Progenitor cell of endocrine pancreas (in vitro differentiated cells): Measurements from ENCODE around the gene TPBGL. TPM values are rescaled to one million over a fixed set of nuclear protein-coding genes. Genes with fewer than 3 reads are reported as not detected.

Source experiments
- DNase-seq: peaks from one replicate; pipeline ENCODE4 v3.0.0; 2021; ENCODE audit warnings: low spot score; ENCODE audit not compliant: unreplicated experiment
- H3K27ac Mint-ChIP-seq: 2 replicates; pipeline ENCODE4 v1.8.0; 2021; ENCODE audit warnings: mild to moderate bottlenecking, moderate library complexity, mixed read lengths
- H3K27me3 Mint-ChIP-seq: 2 replicates; pipeline ENCODE4 v1.8.0; 2021; ENCODE audit warnings: mixed read lengths
- H3K36me3 Mint-ChIP-seq: 2 replicates; pipeline ENCODE4 v1.8.0; 2022; ENCODE audit warnings: mixed read lengths; ENCODE audit not compliant: insufficient read depth
- H3K4me1 Mint-ChIP-seq: 2 replicates; pipeline ENCODE4 v1.8.0; 2021; ENCODE audit warnings: low read depth, mixed read lengths
- H3K4me3 Mint-ChIP-seq: 2 replicates; pipeline ENCODE4 v1.8.0; 2021; ENCODE audit warnings: low read depth, mild to moderate bottlenecking, moderate library complexity, mixed read lengths
- H3K9me3 Mint-ChIP-seq: 2 replicates; pipeline ENCODE4 v1.8.0; 2021; ENCODE audit warnings: low read depth, mixed read lengths
- CTCF ChIP-seq: fragments of 200-600 bp; sonication (generic); IDR thresholded peaks from one replicate; pipeline ENCODE4 v1.5.0; 2021; ENCODE audit warnings: antibody characterized with exemption, mild to moderate bottlenecking; ENCODE audit not compliant: unreplicated experiment
- total RNA-seq: library from RNA; stranded (reverse); gene quantifications from 2 replicates; pipeline ENCODE4 v1.2.1, GENCODE V29; 2021

TPBGL gene
- total RNA-seq, 1 donor from 2014 or later = not detected

- TF ChIP-seq CTCF = no peak
- no peak for DNase-seq
- Mint-ChIP-seq H3K27ac (no peak overlapping the region), H3K9me3 (no peaks in the 10 kb centered on the region), H3K4me3 (peak overlapping the region; percentile 44), H3K4me1 (peaks cover 3% of the 10 kb centered on the region), H3K27me3 (peaks cover 69% of the 10 kb centered on the region), H3K36me3 (no peaks in the 10 kb centered on the region)
Observed at GRCh38 chr11:75238595-75239440, 1.8 kb upstream of the TPBGL start.

GRCh38 chr11:75239531-75240290, 863 bp upstream of the TPBGL start:
- TF ChIP-seq CTCF = no peak
- H3K27me3 Mint-ChIP-seq = peaks cover 72% of the 10 kb centered on the region
- no peak overlapping the region for H3K27ac Mint-ChIP-seq
- H3K4me3 Mint-ChIP-seq = peak overlapping the region; percentile 63
- H3K4me1 Mint-ChIP-seq = peaks cover 3% of the 10 kb centered on the region
- DNase-seq = no peak
- no peaks in the 10 kb centered on the region for H3K36me3 Mint-ChIP-seq
- H3K9me3 Mint-ChIP-seq = no peaks in the 10 kb centered on the region

- Mint-ChIP-seq H3K27ac (no peak overlapping the region), H3K4me3 (peak overlapping the region; percentile 48), H3K9me3 (no peaks in the 10 kb centered on the region), H3K36me3 (no peaks in the 10 kb centered on the region), H3K4me1 (peaks cover 3% of the 10 kb centered on the region), H3K27me3 (peaks cover 77% of the 10 kb centered on the region)
- TF ChIP-seq CTCF = peak; percentile 96
- DNase-seq = peak; percentile 92
Observed at GRCh38 chr11:75241036-75241905, 697 bp downstream of the TPBGL start.

- Mint-ChIP-seq H3K36me3 (no peaks in the 10 kb centered on the region), H3K9me3 (no peaks in the 10 kb centered on the region), H3K27ac (no peak overlapping the region), H3K27me3 (peaks cover 73% of the 10 kb centered on the region), H3K4me3 (peak overlapping the region; percentile 66), H3K4me1 (peaks cover 3% of the 10 kb centered on the region)
- no peak for TF ChIP-seq CTCF
- no peak for DNase-seq
Observed at GRCh38 chr11:75241906-75242644, 1.5 kb downstream of the TPBGL start.
